ENCODE measurements around the gene PHF13. TPM values are rescaled to one million over a fixed set of nuclear protein-coding genes. Genes with fewer than 3 reads are reported as not detected.
"Not testable (repeated sequence)": the region's sequence is repeated elsewhere in the genome, so short reads cannot be mapped to it uniquely, and the experiment has no call there.

Gene PHF13
- total RNA-seq, 1 donor from 2014 or later = 14.9 TPM

GRCh38 chr1:6586404-6586816, 27.1 kb upstream of the PHF13 start:
- DNase-seq (ENCODE audit: extremely low read depth, low read depth, low spot score) = no peak

- no peak for DNase-seq (ENCODE audit: extremely low read depth, low read depth, low spot score)
Observed at GRCh38 chr1:6587261-6588005, 26.1 kb upstream of the PHF13 start.

- DNase-seq (ENCODE audit: extremely low read depth, low read depth, low spot score) = no peak
Observed at GRCh38 chr1:6588128-6588892, 25.2 kb upstream of the PHF13 start.

GRCh38 chr1:6588893-6589520, 24.5 kb upstream of the PHF13 start:
- no peak for DNase-seq (ENCODE audit: extremely low read depth, low read depth, low spot score)

GRCh38 chr1:6590046-6590445, 23.5 kb upstream of the PHF13 start:
- DNase-seq (ENCODE audit: extremely low read depth, low read depth, low spot score) = no peak

GRCh38 chr1:6591222-6591621, 22.3 kb upstream of the PHF13 start:
- no peak for DNase-seq (ENCODE audit: extremely low read depth, low read depth, low spot score)

GRCh38 chr1:6591644-6592043, 21.9 kb upstream of the PHF13 start:
- DNase-seq (ENCODE audit: extremely low read depth, low read depth, low spot score) = no peak

- no peak for DNase-seq (ENCODE audit: extremely low read depth, low read depth, low spot score)
Observed at GRCh38 chr1:6592441-6592840, 21.1 kb upstream of the PHF13 start.

GRCh38 chr1:6592865-6593593, 20.5 kb upstream of the PHF13 start:
- no peak for DNase-seq (ENCODE audit: extremely low read depth, low read depth, low spot score)

GRCh38 chr1:6593810-6594209, 19.7 kb upstream of the PHF13 start:
- DNase-seq (ENCODE audit: extremely low read depth, low read depth, low spot score) = no peak

GRCh38 chr1:6594977-6595740, 18.4 kb upstream of the PHF13 start:
- DNase-seq (ENCODE audit: extremely low read depth, low read depth, low spot score) = no peak

- no peak for DNase-seq (ENCODE audit: extremely low read depth, low read depth, low spot score)
Observed at GRCh38 chr1:6596351-6596750, 17.2 kb upstream of the PHF13 start.

GRCh38 chr1:6596886-6597776, 16.4 kb upstream of the PHF13 start:
- DNase-seq (ENCODE audit: extremely low read depth, low read depth, low spot score) = no peak

GRCh38 chr1:6597777-6598131, 15.8 kb upstream of the PHF13 start:
- no peak for DNase-seq (ENCODE audit: extremely low read depth, low read depth, low spot score)

- no peak for DNase-seq (ENCODE audit: extremely low read depth, low read depth, low spot score)
Observed at GRCh38 chr1:6599141-6599975, 14.2 kb upstream of the PHF13 start.

- DNase-seq (ENCODE audit: extremely low read depth, low read depth, low spot score) = not testable (repeated sequence)
Observed at GRCh38 chr1:6599991-6600390, 13.5 kb upstream of the PHF13 start.

- DNase-seq (ENCODE audit: extremely low read depth, low read depth, low spot score) = no peak
Observed at GRCh38 chr1:6600410-6601048, 13.0 kb upstream of the PHF13 start.
